K562 (cell line): Measurements from ENCODE around the gene ADCYAP1. TPM values are rescaled to one million over a fixed set of nuclear protein-coding genes. Genes with fewer than 3 reads are reported as not detected.

Source experiments
- ATAC-seq: fragments of 200-7000 bp; cut with Tn5 transposase; 3 replicates; pipeline ENCODE4 v1.9.1; 2020; ENCODE audit warnings: moderate library complexity
- BruUV-seq: library from RNA; stranded (reverse); fragments of 400-500 nt; replicated peaks from 2 replicates; lab custom pipeline; 2021; lab: Mats Ljungman, UMichigan
- CTCF ChIA-PET: fragments of 300-600 bp; formaldehyde crosslinking; extraction: SDS; loops from one replicate; lab custom pipeline; 2021; ENCODE audit warnings: low intra/inter-chr PET ratio; lab: Yijun Ruan, JAX
- POLR2A ChIA-PET: fragments of 300-600, 350-650 bp; sonication (Branson Sonifier 250); formaldehyde crosslinking; extraction: SDS; loops from one replicate; lab custom pipeline; 2021; ENCODE audit warnings: antibody characterized with exemption, inconsistent platforms; lab: Yijun Ruan, JAX
- DNase-seq, 4 experiments: peaks; one replicate each; pipeline versions ENCODE4 v3.0.0 to v3.0.0-alpha.2; 2011 to 2018; ENCODE audit warnings: low spot score in 3 of 4, mixed read lengths in 3 of 4; ENCODE audit errors: extremely low read depth in 1 of 4
- FAIRE-seq: peaks from 2 replicates; lab custom pipeline; 2011; peaks lifted over from hg19 to GRCh38; lab: Jason Lieb, UNC
- H2AFZ ChIP-seq: 2 replicates; pipeline ENCODE4 v1.6.0; 2011; ENCODE audit warnings: low read depth, low read length, control low read depth, inconsistent platforms
- H3K27ac ChIP-seq: fragments of 200-600 bp; 3 replicates; pipeline ENCODE4 v1.8.0; 2011; ENCODE audit warnings: low read depth, mild to moderate bottlenecking, control low read depth, inconsistent platforms, low read length, moderate library complexity, mixed read lengths; ENCODE audit errors: extremely low read depth
- H3K27me3 ChIP-seq, 2 experiments: fragments of 300-600 bp in 1 of 2; 2 replicates in 1 of 2; 3 replicates in 1 of 2; pipeline versions ENCODE4 v1.6.0 to v1.8.0; 2011; ENCODE audit warnings: inconsistent platforms in 2 of 2, low read length in 2 of 2, mild to moderate bottlenecking in 1 of 2, mixed read lengths in 1 of 2, moderate library complexity in 1 of 2; ENCODE audit not compliant: control insufficient read depth in 2 of 2, insufficient read depth in 2 of 2
- H3K36me3 ChIP-seq: fragments of 300-600 bp; 3 replicates; pipeline ENCODE4 v1.8.0; 2011; ENCODE audit warnings: mild to moderate bottlenecking, low read length, inconsistent platforms; ENCODE audit not compliant: control insufficient read depth, insufficient read depth
- H3K4me1 ChIP-seq, 2 experiments: fragments of 200-600 bp in 1 of 2; replicated peaks in 1 of 2; 2 replicates in 1 of 2; 3 replicates in 1 of 2; pipeline versions ENCODE4 v1.5.1 to v1.8.0; 2011; ENCODE audit warnings: inconsistent platforms in 2 of 2, low read length in 2 of 2, mild to moderate bottlenecking in 1 of 2, mixed read lengths in 1 of 2, moderate library complexity in 1 of 2; ENCODE audit not compliant: control insufficient read depth in 2 of 2, insufficient read depth in 2 of 2
- H3K4me2 ChIP-seq: 2 replicates; pipeline ENCODE4 v1.6.1; 2011; ENCODE audit warnings: low read length, control low read depth, inconsistent platforms, mixed read lengths; ENCODE audit not compliant: insufficient read depth
- H3K4me3 ChIP-seq: fragments of 200-600 bp; sonication (generic), shearing (Covaris generic); 2 replicates; pipeline ENCODE4 v1.5.1; 2016; ENCODE audit warnings: control low read depth, inconsistent platforms
- H3K79me2 ChIP-seq: fragments of 200-600 bp; 3 replicates; pipeline ENCODE4 v1.8.0; 2011; ENCODE audit warnings: low read length, inconsistent platforms; ENCODE audit not compliant: control insufficient read depth, insufficient read depth
- H3K9ac ChIP-seq, 2 experiments: 2 replicates each; pipeline versions ENCODE4 v1.6.0 to v1.6.1; 2011; ENCODE audit warnings: low read depth in 2 of 2, low read length in 2 of 2, control low read depth in 1 of 2, inconsistent platforms in 1 of 2, mild to moderate bottlenecking in 1 of 2, mixed read lengths in 1 of 2; ENCODE audit not compliant: insufficient read depth in 1 of 2
- H3K9me1 ChIP-seq: one replicate; pipeline ENCODE4 v1.6.0; 2011; ENCODE audit warnings: inconsistent platforms, mild to moderate bottlenecking, low read length, moderate library complexity; ENCODE audit not compliant: control insufficient read depth, insufficient read depth
- H3K9me3 ChIP-seq: replicated peaks from 2 replicates; pipeline ENCODE4 v1.5.1; 2011; ENCODE audit warnings: low read depth, low read length, inconsistent platforms; ENCODE audit not compliant: control insufficient read depth, insufficient read depth
- H4K20me1 ChIP-seq: replicated peaks from 2 replicates; pipeline ENCODE4 v1.6.1; 2011; ENCODE audit warnings: low read length, inconsistent platforms, mixed read lengths; ENCODE audit not compliant: control insufficient read depth, insufficient read depth
- ARID2 ChIP-seq: fragments of 450-650 bp; IDR thresholded peaks from 2 replicates; pipeline ENCODE4 v1.6.1; 2017; ENCODE audit warnings: antibody characterized with exemption, mild to moderate bottlenecking
- BRF1 ChIP-seq: IDR thresholded peaks from 3 replicates; pipeline ENCODE4 v1.6.1; 2011; ENCODE audit warnings: borderline replicate concordance, mild to moderate bottlenecking; ENCODE audit not compliant: insufficient read length; ENCODE audit errors: extremely low read depth
- CTCF ChIP-seq, 3 experiments: IDR thresholded peaks in 2 of 3; conservative IDR thresholded peaks in 1 of 3; 2 replicates each; pipeline ENCODE4 v1.5.1; 2011 to 2012; ENCODE audit warnings: low read length in 3 of 3, mild to moderate bottlenecking in 3 of 3, control low read depth in 2 of 3, improper control_type of control experiment in 1 of 3, inconsistent platforms in 1 of 3, low read depth in 1 of 3, mixed read lengths in 1 of 3, moderate library complexity in 1 of 3; ENCODE audit not compliant: insufficient read depth in 2 of 3
- FOXJ3 ChIP-seq: sonication (generic); formaldehyde crosslinking; IDR thresholded peaks from 2 replicates; pipeline ENCODE4 v1.4.0; 2020; ENCODE audit warnings: mild to moderate bottlenecking, missing genetic modification reagents
- HDGF ChIP-seq: fragments of 450-650 bp; IDR thresholded peaks from 2 replicates; pipeline ENCODE4 v1.6.1; 2016
- KDM1A ChIP-seq, 2 experiments: fragments of 450-650 bp; IDR thresholded peaks; 2 replicates each; pipeline ENCODE4 v1.6.1; 2016; ENCODE audit warnings: mild to moderate bottlenecking in 2 of 2
- NELFE ChIP-seq: IDR thresholded peaks from 2 replicates; pipeline ENCODE4 v1.6.1; 2011; ENCODE audit warnings: mild to moderate bottlenecking; ENCODE audit not compliant: insufficient read depth, insufficient read length
- POLR2AphosphoS5 ChIP-seq: IDR thresholded peaks from 2 replicates; pipeline ENCODE4 v1.6.1; 2011; ENCODE audit warnings: mild to moderate bottlenecking, low read depth, low read length, moderate library complexity; ENCODE audit not compliant: control insufficient read depth, insufficient read depth
- SNAPC5 ChIP-seq: fragments of 250-450 bp; sonication (Bioruptor Pico); IDR thresholded peaks from 2 replicates; pipeline ENCODE4 v1.8.0; 2021; ENCODE audit warnings: moderate library complexity, mild to moderate bottlenecking, inconsistent platforms
- SRF ChIP-seq, 2 experiments: fragments of 250-450, 450-650 bp in 1 of 2; sonication (Bioruptor Pico) in 1 of 2; sonication (generic) in 1 of 2; formaldehyde crosslinking; IDR thresholded peaks; 2 replicates each; pipeline versions ENCODE4 v1.5.0 to v1.5.1; 2020 to 2022; ENCODE audit warnings: mild to moderate bottlenecking in 1 of 2, missing genetic modification reagents in 1 of 2
- ZNF41 ChIP-seq: fragments of 250-450 bp; sonication (Bioruptor Pico); conservative IDR thresholded peaks from 2 replicates; pipeline ENCODE4 v1.4.0; 2020; ENCODE audit warnings: mild to moderate bottlenecking
- WGBS: fragments of 100-300 bp; shearing (Covaris generic); methylation state at CpG from one replicate; pipeline ENCODE4 v1.1.6; 2016; ENCODE audit warnings: low coverage, mixed read lengths; ENCODE audit not compliant: insufficient coverage; ENCODE audit errors: missing lambda C conversion rate; 5-methylcytosine and 5-hydroxymethylcytosine counted together
- in situ Hi-C: fragments of 300-500 bp; cut with MboI; formaldehyde crosslinking; loops from 4 replicates; pipeline ENCODE4 v1.15.0; 2018; ENCODE audit warnings: inconsistent platforms, mixed read lengths
- intact Hi-C: fragments of 100-400 bp; cut with micrococcal nuclease; formaldehyde crosslinking; loops from 2 replicates; pipeline ENCODE4 v1.14.2; 2022
- polyA plus RNA-seq, 8 experiments: library from polyadenylated mRNA; depleted of rRNA in 4 of 8; stranded (reverse) in 5 of 8; unstranded in 3 of 8; fragments of >200 nt; fragmentation: Nextera tagmentation in 2 of 8; fragmentation: Illumina TruSeq in 1 of 8; extraction: Ambion mirVana in 2 of 8; extraction: Trizol in 1 of 8; gene quantifications; 2 replicates each; pipeline versions ENCODE4 v1.2.1 to v1.2.3, GENCODE V29; 2011 to 2014; ENCODE audit warnings: inconsistent platforms in 1 of 8, missing spikeins in 1 of 8
- total RNA-seq, 7 experiments: library from RNA; depleted of rRNA in 6 of 7; stranded (reverse); fragments of >200 nt in 6 of 7; fragmentation: Illumina TruSeq in 2 of 7; extraction: Trizol in 2 of 7; gene quantifications; 2 replicates each; pipeline versions ENCODE4 v1.2.1 to v1.2.3, GENCODE V29; 2011 to 2021; ENCODE audit warnings: low replicate concordance in 1 of 7
- TF ChIP-seq, protein P1 (sequence below): sonication (generic); formaldehyde crosslinking; IDR thresholded peaks from 2 replicates; pipeline ENCODE4 v1.8.0; 2022; ENCODE audit warnings: mild to moderate bottlenecking, missing genetic modification reagents, borderline replicate concordance
- TF ChIP-seq, protein P2 (sequence below): fragments of 250-450 bp; sonication (Bioruptor Pico); IDR thresholded peaks from 2 replicates; pipeline ENCODE4 v1.8.0; 2022; ENCODE audit warnings: moderate library complexity, mild to moderate bottlenecking, inconsistent platforms

Gene ADCYAP1
- total and polyA plus RNA-seq, 9 of the 15 experiments (the other 6 are each of a cell fraction or from before 2014, with no cell fraction given), result 0.03 TPM; not detected in 8

DNA sequence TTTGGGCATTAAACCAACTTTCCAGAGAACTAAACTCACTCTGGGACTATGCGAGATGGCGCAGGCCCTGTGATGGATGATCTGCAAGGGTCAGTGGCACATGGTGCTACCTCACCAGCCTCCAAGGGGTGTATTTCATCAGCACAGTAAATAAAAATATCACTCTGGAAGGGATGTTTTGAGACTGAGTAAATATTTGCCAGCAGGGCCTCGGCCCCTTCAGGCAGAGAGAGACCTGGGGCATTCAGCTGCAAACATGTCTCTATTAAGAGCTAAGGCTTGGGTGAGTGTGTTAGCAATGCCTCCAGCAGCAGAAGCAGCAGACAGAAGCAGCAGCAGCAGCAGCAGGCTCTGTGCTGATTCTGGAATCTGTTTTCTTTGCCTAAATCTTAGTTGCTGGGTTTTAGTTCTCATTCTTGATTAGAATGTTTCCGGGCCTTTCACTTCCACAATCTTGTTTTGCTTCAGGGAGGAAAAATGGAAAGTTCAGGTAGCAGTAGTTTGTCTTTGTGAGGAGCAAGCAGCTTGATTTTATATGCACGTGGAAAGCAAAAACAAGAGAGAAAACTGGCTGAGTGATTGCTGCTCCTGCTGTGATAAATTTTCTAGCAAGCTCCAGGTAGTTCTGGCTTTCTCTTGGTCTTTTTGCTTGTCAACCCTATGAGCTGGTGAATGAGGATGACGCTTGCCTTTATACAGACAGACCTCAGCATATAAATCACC lies 18.6 kb downstream of the ADCYAP1 start:
- ChIA-PET POLR2A (interaction anchor here (0.7 to 3.1 kb wide), 2 partner anchors 9 to 394 kb away, joined by 3 to 18 read pairs; no protein-coding TSS in a partner anchor), CTCF (no interaction called here)
- Histone ChIP-seq H3K9ac (no peak overlapping the region), H3K79me2 (no peaks in the 10 kb centered on the region), H4K20me1 (no peaks in the 10 kb centered on the region), H3K4me2 (no peak overlapping the region), H3K4me1 (no peaks in the 10 kb centered on the region), H3K9me1 (no peaks in the 10 kb centered on the region), H3K27me3 (peaks cover 8 to 19% of the 10 kb centered on the region in 2 experiments), H3K36me3 (no peaks in the 10 kb centered on the region), H3K9me3 (no peaks in the 10 kb centered on the region), H3K27ac (no peak overlapping the region), H2AFZ (no peak overlapping the region), H3K4me3 (no peak overlapping the region)
- 10% methylated on average over 6 of the region's 6 CpGs for WGBS
- DNase-seq (no peak), FAIRE-seq (no peak), ATAC-seq (no peak)
- in situ Hi-C loops, result no loop called here
- TF ChIP-seq FOXJ3 (CRISPR knock-in tag), result no peak
- no peak for TF ChIP-seq SRF (CRISPR knock-in tag; IDR thresholded peaks at IDR 0.05)
- TF ChIP-seq BRF1, result no peak
- no peak for TF ChIP-seq SNAPC5 (CRISPR knock-in tag)
- no peak for TF ChIP-seq HDGF
- TF ChIP-seq POLR2AphosphoS5, result no peak
- TF ChIP-seq ARID2, result no peak
- no peak for TF ChIP-seq CTCF (IDR thresholded peaks at IDR 0.05 in 2 of 3, conservative IDR thresholded peaks at IDR 0.05 in 1 of 3; ENCODE audit: insufficient read depth in 2 of 3, low read depth in 1 of 3, low read length in 3 of 3)
- no peak for TF ChIP-seq KDM1A (IDR thresholded peaks at IDR 0.05)
- TF ChIP-seq, protein P1, sequence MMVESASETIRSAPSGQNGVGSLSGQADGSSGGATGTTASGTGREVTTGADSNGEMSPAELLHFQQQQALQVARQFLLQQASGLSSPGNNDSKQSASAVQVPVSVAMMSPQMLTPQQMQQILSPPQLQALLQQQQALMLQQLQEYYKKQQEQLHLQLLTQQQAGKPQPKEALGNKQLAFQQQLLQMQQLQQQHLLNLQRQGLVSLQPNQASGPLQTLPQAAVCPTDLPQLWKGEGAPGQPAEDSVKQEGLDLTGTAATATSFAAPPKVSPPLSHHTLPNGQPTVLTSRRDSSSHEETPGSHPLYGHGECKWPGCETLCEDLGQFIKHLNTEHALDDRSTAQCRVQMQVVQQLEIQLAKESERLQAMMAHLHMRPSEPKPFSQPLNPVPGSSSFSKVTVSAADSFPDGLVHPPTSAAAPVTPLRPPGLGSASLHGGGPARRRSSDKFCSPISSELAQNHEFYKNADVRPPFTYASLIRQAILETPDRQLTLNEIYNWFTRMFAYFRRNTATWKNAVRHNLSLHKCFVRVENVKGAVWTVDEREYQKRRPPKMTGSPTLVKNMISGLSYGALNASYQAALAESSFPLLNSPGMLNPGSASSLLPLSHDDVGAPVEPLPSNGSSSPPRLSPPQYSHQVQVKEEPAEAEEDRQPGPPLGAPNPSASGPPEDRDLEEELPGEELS (CRISPR knock-in tag), result no peak
- no peak for TF ChIP-seq ZNF41 (CRISPR knock-in tag)
- TF ChIP-seq, protein P2, sequence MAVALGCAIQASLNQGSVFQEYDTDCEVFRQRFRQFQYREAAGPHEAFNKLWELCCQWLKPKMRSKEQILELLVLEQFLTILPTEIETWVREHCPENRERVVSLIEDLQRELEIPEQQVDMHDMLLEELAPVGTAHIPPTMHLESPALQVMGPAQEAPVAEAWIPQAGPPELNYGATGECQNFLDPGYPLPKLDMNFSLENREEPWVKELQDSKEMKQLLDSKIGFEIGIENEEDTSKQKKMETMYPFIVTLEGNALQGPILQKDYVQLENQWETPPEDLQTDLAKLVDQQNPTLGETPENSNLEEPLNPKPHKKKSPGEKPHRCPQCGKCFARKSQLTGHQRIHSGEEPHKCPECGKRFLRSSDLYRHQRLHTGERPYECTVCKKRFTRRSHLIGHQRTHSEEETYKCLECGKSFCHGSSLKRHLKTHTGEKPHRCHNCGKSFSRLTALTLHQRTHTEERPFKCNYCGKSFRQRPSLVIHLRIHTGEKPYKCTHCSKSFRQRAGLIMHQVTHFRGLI (CRISPR knock-in tag), result no peak
- no peak for TF ChIP-seq NELFE
- no TSS peak for BruUV-seq
- intact Hi-C loops, result no loop called here
